ENCODE data around the gene MYH3.

GRCh38 chr17:10631701-10632100 lies 25.4 kb downstream of the MYH3 start:
- TF ChIP-seq CTCF (IDR thresholded peaks at IDR 0.05) (no peak), POLR2A (IDR thresholded peaks at IDR 0.05) (no peak)

Data from thyroid gland (tissue), 4 donors.